ENCODE results near the gene TLR9.
"Not testable (repeated sequence)": the region's sequence is repeated elsewhere in the genome, so short reads cannot be mapped to it uniquely, and the experiment has no call there.

TLR9 gene
- total RNA-seq = 0 reads per million in 3 donors

GRCh38 chr3:52225452-52226228, at the start of gene TLR9:
Gene TLR9 (minus strand): TSS chr3:52225645. CDS start chr3:52225529, 116 bp downstream.
- Histone ChIP-seq H3K27me3 (replicated peaks; ENCODE audit: control insufficient read depth, insufficient read depth, low read length, poor library complexity, severe bottlenecking) (no peaks in the 10 kb centered on the region), H3K4me3 (ENCODE audit: insufficient read depth, low read depth, low read length, poor library complexity, severe bottlenecking) (no peak within 1 kb of the TSS), H3K4me1 (ENCODE audit: control insufficient read depth, insufficient read depth, low read length, poor library complexity, severe bottlenecking) (peaks cover 56% of the 10 kb centered on the region), H3K36me3 (ENCODE audit: control insufficient read depth, insufficient read depth, low read length) (peaks cover 32% of the 10 kb centered on the region), H3K9me3 (ENCODE audit: control insufficient read depth, low read length) (no peaks in the 10 kb centered on the region), H3K27ac (ENCODE audit: insufficient read depth, low read length, poor library complexity, severe bottlenecking) (peak within 1 kb of the TSS; percentile 37)
- DNase-seq = no peak

- peak overlapping the region; percentile 87 for H3K27ac ChIP-seq (ENCODE audit: insufficient read depth, low read length, poor library complexity, severe bottlenecking)
- H3K4me3 ChIP-seq (ENCODE audit: insufficient read depth, low read depth, low read length, poor library complexity, severe bottlenecking) = peak overlapping the region; percentile 83
- not testable (repeated sequence) for DNase-seq; H3K36me3 ChIP-seq (ENCODE audit: control insufficient read depth, insufficient read depth, low read length); H3K9me3 ChIP-seq (ENCODE audit: control insufficient read depth, low read length); H3K27me3 ChIP-seq (replicated peaks; ENCODE audit: control insufficient read depth, insufficient read depth, low read length, poor library complexity, severe bottlenecking)
- peaks cover 39% of the 10 kb centered on the region for H3K4me1 ChIP-seq (ENCODE audit: control insufficient read depth, insufficient read depth, low read length, poor library complexity, severe bottlenecking)
These were observed 49.3 kb upstream of the TLR9 start for GRCh38 chr3:52274781-52275180.

- Histone ChIP-seq H3K4me1 (ENCODE audit: control insufficient read depth, insufficient read depth, low read length, poor library complexity, severe bottlenecking) (peaks cover 47% of the 10 kb centered on the region), H3K4me3 (ENCODE audit: insufficient read depth, low read depth, low read length, poor library complexity, severe bottlenecking) (peak overlapping the region; percentile 36)
These were observed 47.4 kb upstream of the TLR9 start for GRCh38 chr3:52272831-52273230.

GRCh38 chr3:52272172-52272571, 46.7 kb upstream of the TLR9 start:
- DNase-seq; H3K9me3 ChIP-seq (ENCODE audit: control insufficient read depth, low read length); H3K27me3 ChIP-seq (replicated peaks; ENCODE audit: control insufficient read depth, insufficient read depth, low read length, poor library complexity, severe bottlenecking): not testable (repeated sequence)
- Histone ChIP-seq H3K4me3 (ENCODE audit: insufficient read depth, low read depth, low read length, poor library complexity, severe bottlenecking) (peak overlapping the region; percentile 35), H3K27ac (ENCODE audit: insufficient read depth, low read length, poor library complexity, severe bottlenecking) (peak overlapping the region; percentile 87), H3K4me1 (ENCODE audit: control insufficient read depth, insufficient read depth, low read length, poor library complexity, severe bottlenecking) (peaks cover 54% of the 10 kb centered on the region), H3K36me3 (ENCODE audit: control insufficient read depth, insufficient read depth, low read length) (peaks cover 15% of the 10 kb centered on the region)

More at GRCh38 chr3:52272831-52273230, 47.4 kb upstream of the TLR9 start:
- Histone ChIP-seq H3K9me3 (ENCODE audit: control insufficient read depth, low read length) (no peaks in the 10 kb centered on the region), H3K27me3 (replicated peaks; ENCODE audit: control insufficient read depth, insufficient read depth, low read length, poor library complexity, severe bottlenecking) (no peaks in the 10 kb centered on the region), H3K36me3 (ENCODE audit: control insufficient read depth, insufficient read depth, low read length) (peaks cover 9% of the 10 kb centered on the region), H3K27ac (ENCODE audit: insufficient read depth, low read length, poor library complexity, severe bottlenecking) (peak overlapping the region; percentile 87)
- no peak for DNase-seq

GRCh38 chr3:52270252-52270754, 44.9 kb upstream of the TLR9 start:
- no peak for DNase-seq
- peak overlapping the region; percentile 35 for H3K4me3 ChIP-seq (ENCODE audit: insufficient read depth, low read depth, low read length, poor library complexity, severe bottlenecking)
- H3K27me3 ChIP-seq (replicated peaks; ENCODE audit: control insufficient read depth, insufficient read depth, low read length, poor library complexity, severe bottlenecking) = no peaks in the 10 kb centered on the region
- H3K4me1 ChIP-seq (ENCODE audit: control insufficient read depth, insufficient read depth, low read length, poor library complexity, severe bottlenecking) = peaks cover 48% of the 10 kb centered on the region
- peak overlapping the region; percentile 74 for H3K27ac ChIP-seq (ENCODE audit: insufficient read depth, low read length, poor library complexity, severe bottlenecking)
- no peaks in the 10 kb centered on the region for H3K9me3 ChIP-seq (ENCODE audit: control insufficient read depth, low read length)
- peaks cover 33% of the 10 kb centered on the region for H3K36me3 ChIP-seq (ENCODE audit: control insufficient read depth, insufficient read depth, low read length)

- Histone ChIP-seq H3K4me3 (ENCODE audit: insufficient read depth, low read depth, low read length, poor library complexity, severe bottlenecking) (no peak overlapping the region), H3K4me1 (ENCODE audit: control insufficient read depth, insufficient read depth, low read length, poor library complexity, severe bottlenecking) (peaks cover 48% of the 10 kb centered on the region), H3K27ac (ENCODE audit: insufficient read depth, low read length, poor library complexity, severe bottlenecking) (peak overlapping the region; percentile 74), H3K36me3 (ENCODE audit: control insufficient read depth, insufficient read depth, low read length) (peaks cover 34% of the 10 kb centered on the region), H3K27me3 (replicated peaks; ENCODE audit: control insufficient read depth, insufficient read depth, low read length, poor library complexity, severe bottlenecking) (no peaks in the 10 kb centered on the region), H3K9me3 (ENCODE audit: control insufficient read depth, low read length) (no peaks in the 10 kb centered on the region)
- DNase-seq = no peak
These were observed 44.3 kb upstream of the TLR9 start for GRCh38 chr3:52269776-52270175.

- Histone ChIP-seq H3K9me3 (ENCODE audit: control insufficient read depth, low read length) (no peaks in the 10 kb centered on the region), H3K27ac (ENCODE audit: insufficient read depth, low read length, poor library complexity, severe bottlenecking) (peak overlapping the region; percentile 65), H3K27me3 (replicated peaks; ENCODE audit: control insufficient read depth, insufficient read depth, low read length, poor library complexity, severe bottlenecking) (no peaks in the 10 kb centered on the region), H3K36me3 (ENCODE audit: control insufficient read depth, insufficient read depth, low read length) (peaks cover 44% of the 10 kb centered on the region), H3K4me1 (ENCODE audit: control insufficient read depth, insufficient read depth, low read length, poor library complexity, severe bottlenecking) (peaks cover 37% of the 10 kb centered on the region), H3K4me3 (ENCODE audit: insufficient read depth, low read depth, low read length, poor library complexity, severe bottlenecking) (no peak overlapping the region)
- peak in 2 of 3 donors; percentile 29 to 45 for DNase-seq
These were observed 42.6 kb upstream of the TLR9 start for GRCh38 chr3:52268036-52268435.

GRCh38 chr3:52265387-52265786, 39.9 kb upstream of the TLR9 start:
- DNase-seq = no peak
- H3K9me3 ChIP-seq (ENCODE audit: control insufficient read depth, low read length) = no peaks in the 10 kb centered on the region
- no peak overlapping the region for H3K4me3 ChIP-seq (ENCODE audit: insufficient read depth, low read depth, low read length, poor library complexity, severe bottlenecking)
- no peak overlapping the region for H3K27ac ChIP-seq (ENCODE audit: insufficient read depth, low read length, poor library complexity, severe bottlenecking)
- H3K36me3 ChIP-seq (ENCODE audit: control insufficient read depth, insufficient read depth, low read length) = peaks cover 62% of the 10 kb centered on the region
- no peaks in the 10 kb centered on the region for H3K27me3 ChIP-seq (replicated peaks; ENCODE audit: control insufficient read depth, insufficient read depth, low read length, poor library complexity, severe bottlenecking)
- peaks cover 49% of the 10 kb centered on the region for H3K4me1 ChIP-seq (ENCODE audit: control insufficient read depth, insufficient read depth, low read length, poor library complexity, severe bottlenecking)

- Histone ChIP-seq H3K27ac (ENCODE audit: insufficient read depth, low read length, poor library complexity, severe bottlenecking) (peak overlapping the region; percentile 43), H3K27me3 (replicated peaks; ENCODE audit: control insufficient read depth, insufficient read depth, low read length, poor library complexity, severe bottlenecking) (no peaks in the 10 kb centered on the region), H3K9me3 (ENCODE audit: control insufficient read depth, low read length) (no peaks in the 10 kb centered on the region), H3K4me1 (ENCODE audit: control insufficient read depth, insufficient read depth, low read length, poor library complexity, severe bottlenecking) (peaks cover 27% of the 10 kb centered on the region), H3K36me3 (ENCODE audit: control insufficient read depth, insufficient read depth, low read length) (peaks cover 83% of the 10 kb centered on the region), H3K4me3 (ENCODE audit: insufficient read depth, low read depth, low read length, poor library complexity, severe bottlenecking) (no peak overlapping the region)
- DNase-seq = no peak
These were observed 37.0 kb upstream of the TLR9 start for GRCh38 chr3:52262447-52262846.

GRCh38 chr3:52259448-52259847, 34.0 kb upstream of the TLR9 start:
- no peak for DNase-seq
- no peak overlapping the region for H3K27ac ChIP-seq (ENCODE audit: insufficient read depth, low read length, poor library complexity, severe bottlenecking)
- no peak overlapping the region for H3K4me3 ChIP-seq (ENCODE audit: insufficient read depth, low read depth, low read length, poor library complexity, severe bottlenecking)
- H3K4me1 ChIP-seq (ENCODE audit: control insufficient read depth, insufficient read depth, low read length, poor library complexity, severe bottlenecking) = peaks cover 39% of the 10 kb centered on the region
- H3K36me3 ChIP-seq (ENCODE audit: control insufficient read depth, insufficient read depth, low read length) = peaks cover 83% of the 10 kb centered on the region
- no peaks in the 10 kb centered on the region for H3K27me3 ChIP-seq (replicated peaks; ENCODE audit: control insufficient read depth, insufficient read depth, low read length, poor library complexity, severe bottlenecking)
- H3K9me3 ChIP-seq (ENCODE audit: control insufficient read depth, low read length) = no peaks in the 10 kb centered on the region

Measured in effector memory CD4-positive, alpha-beta T cell (primary cell).